Measurements from ENCODE around the gene ATP6V1B1.

DNA sequence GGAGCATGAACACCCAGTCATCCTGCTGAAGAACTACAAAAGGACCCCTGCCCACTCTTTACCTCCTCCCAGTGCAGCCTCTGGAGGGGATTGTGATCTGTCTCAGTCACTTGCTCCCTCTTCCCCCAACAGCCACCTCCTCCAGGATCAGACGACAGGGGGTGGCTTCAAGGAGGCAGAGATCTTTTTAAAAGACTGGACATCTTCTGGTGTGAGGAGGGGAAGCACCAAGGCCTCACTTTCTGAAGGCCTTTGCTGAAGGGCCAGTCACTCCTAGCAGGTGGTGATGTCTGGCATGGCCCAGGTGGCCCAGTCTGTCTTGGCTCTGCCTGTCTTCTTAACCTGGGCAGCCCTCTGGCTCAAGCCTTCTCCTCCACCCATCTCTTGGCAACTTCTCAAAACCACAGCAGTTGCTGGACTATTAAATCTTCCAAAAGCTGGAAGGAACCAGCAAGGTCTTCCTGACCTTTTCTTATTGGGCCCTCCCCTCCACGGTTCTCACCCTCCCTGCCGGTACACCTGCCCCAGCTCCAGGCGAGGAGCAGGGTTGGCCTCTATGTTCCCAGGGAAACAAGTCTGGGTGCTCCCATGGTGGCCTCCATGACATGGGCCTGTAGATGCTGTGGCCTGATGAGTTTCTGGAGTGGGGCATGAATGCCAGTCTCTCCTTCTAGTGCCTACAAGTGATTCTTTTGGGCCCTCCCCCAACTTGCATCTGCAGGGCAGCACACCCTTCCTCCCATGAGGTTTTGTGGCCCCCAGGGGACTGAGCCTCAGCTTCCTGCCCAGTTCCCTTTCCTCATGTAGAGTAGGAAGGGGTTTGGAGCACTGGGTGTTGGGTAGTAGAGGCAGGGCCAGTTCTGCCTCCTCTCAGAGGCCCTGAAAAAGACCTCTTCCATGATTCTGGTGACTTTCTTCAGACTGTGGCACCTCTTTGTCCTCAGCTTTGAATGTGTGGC lies 5.0 kb upstream of the ATP6V1B1 start:
- TF ChIP-seq POLR2A (IDR thresholded peaks at IDR 0.05) (no peak), CTCF (IDR thresholded peaks at IDR 0.05) (no peak)
